ENCODE measurements around the gene PDLIM5. TPM values are rescaled to one million over a fixed set of nuclear protein-coding genes. Genes with fewer than 3 reads are reported as not detected.

Gene PDLIM5
- polyA plus RNA-seq, 1 donor (not counting 4 experiments of a cell fraction or from before 2014, with no cell fraction given) = 112 TPM

DNA sequence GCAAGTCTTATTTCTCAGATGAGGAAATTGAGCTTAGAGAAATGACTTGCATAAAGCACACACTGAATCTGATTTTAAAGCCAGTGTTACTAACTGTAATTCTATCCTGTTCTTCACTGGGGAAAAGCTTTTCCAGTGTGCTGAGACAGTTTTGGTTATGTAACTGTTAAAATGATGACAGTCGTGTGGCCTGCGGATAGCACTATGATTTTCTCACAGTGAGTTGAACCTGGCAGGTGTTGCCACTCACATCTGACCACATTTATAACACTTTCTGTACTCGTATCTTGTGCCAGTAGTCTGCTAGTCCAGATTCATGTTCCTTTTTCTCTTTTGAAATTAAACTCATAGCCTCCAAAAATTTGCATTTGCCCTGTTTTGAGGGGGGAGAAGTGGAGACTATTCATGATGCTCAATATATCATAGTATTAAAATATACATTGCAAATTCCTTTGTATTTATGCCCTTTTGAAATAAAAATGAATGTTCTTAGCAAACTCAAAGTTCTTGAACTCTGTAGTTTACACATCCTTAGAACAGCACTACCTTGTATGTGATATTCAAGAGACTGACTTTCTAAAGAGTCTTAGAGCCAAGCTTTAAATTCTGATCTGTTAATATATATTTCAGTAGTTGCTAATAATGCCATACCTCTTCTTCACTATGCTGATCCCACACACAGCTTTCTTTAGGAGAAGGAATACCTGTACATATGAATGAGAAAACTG lies 132.3 kb downstream of the PDLIM5 start:
- H3K9ac ChIP-seq (ENCODE audit: control insufficient read depth, extremely low read depth, insufficient read depth, low read length) = no peak overlapping the region
- H3K36me3 ChIP-seq (ENCODE audit: control insufficient read depth in 2 of 2, extremely low read depth in 1 of 2, insufficient read depth in 2 of 2, low read length in 2 of 2) = peaks cover 5 to 15% of the 10 kb centered on the region in 2 experiments
- H3K9me3 ChIP-seq (ENCODE audit: control insufficient read depth, low read depth, low read length) = no peaks in the 10 kb centered on the region
- TF ChIP-seq, protein P1, sequence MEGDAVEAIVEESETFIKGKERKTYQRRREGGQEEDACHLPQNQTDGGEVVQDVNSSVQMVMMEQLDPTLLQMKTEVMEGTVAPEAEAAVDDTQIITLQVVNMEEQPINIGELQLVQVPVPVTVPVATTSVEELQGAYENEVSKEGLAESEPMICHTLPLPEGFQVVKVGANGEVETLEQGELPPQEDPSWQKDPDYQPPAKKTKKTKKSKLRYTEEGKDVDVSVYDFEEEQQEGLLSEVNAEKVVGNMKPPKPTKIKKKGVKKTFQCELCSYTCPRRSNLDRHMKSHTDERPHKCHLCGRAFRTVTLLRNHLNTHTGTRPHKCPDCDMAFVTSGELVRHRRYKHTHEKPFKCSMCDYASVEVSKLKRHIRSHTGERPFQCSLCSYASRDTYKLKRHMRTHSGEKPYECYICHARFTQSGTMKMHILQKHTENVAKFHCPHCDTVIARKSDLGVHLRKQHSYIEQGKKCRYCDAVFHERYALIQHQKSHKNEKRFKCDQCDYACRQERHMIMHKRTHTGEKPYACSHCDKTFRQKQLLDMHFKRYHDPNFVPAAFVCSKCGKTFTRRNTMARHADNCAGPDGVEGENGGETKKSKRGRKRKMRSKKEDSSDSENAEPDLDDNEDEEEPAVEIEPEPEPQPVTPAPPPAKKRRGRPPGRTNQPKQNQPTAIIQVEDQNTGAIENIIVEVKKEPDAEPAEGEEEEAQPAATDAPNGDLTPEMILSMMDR (optimal IDR thresholded peaks at IDR 0.05 in 1 of 3, IDR thresholded peaks at IDR 0.05 in 1 of 3, conservative IDR thresholded peaks at IDR 0.05 in 1 of 3; ENCODE audit: extremely low read depth in 1 of 3, insufficient read depth in 2 of 3, low read length in 3 of 3) = no peak
- TF ChIP-seq EZH2 (IDR thresholded peaks at IDR 0.05; ENCODE audit: low read length) = no peak
- FAIRE-seq = no peak
- no peaks in the 10 kb centered on the region for H3K79me2 ChIP-seq (ENCODE audit: control insufficient read depth, insufficient read depth, low read length)
- no peaks in the 10 kb centered on the region for H3K9me1 ChIP-seq (ENCODE audit: control insufficient read depth, extremely low read depth, insufficient read depth, low read length)
- no peak overlapping the region for H3K4me2 ChIP-seq (ENCODE audit: control insufficient read depth, extremely low read depth, insufficient read depth, low read depth, low read length)
- H3K27ac ChIP-seq (ENCODE audit: control insufficient read depth, insufficient read depth, low read length) = no peak overlapping the region
- H3K4me3 ChIP-seq (ENCODE audit: control insufficient read depth in 2 of 3, extremely low read depth in 1 of 3, insufficient read depth in 2 of 3, low read depth in 1 of 3, low read length in 3 of 3) = no peak overlapping the region
- no peaks in the 10 kb centered on the region for H3K4me1 ChIP-seq (ENCODE audit: control insufficient read depth, extremely low read depth, insufficient read depth, low read length)
- H4K20me1 ChIP-seq (ENCODE audit: control insufficient read depth, extremely low read depth, insufficient read depth, low read length) = no peaks in the 10 kb centered on the region
- no peaks in the 10 kb centered on the region for H3K27me3 ChIP-seq (ENCODE audit: control insufficient read depth, extremely low read depth, insufficient read depth, low read length)
- H2AFZ ChIP-seq (ENCODE audit: control insufficient read depth, low read length) = no peak overlapping the region
- dilution Hi-C loops (cut with MboI; ENCODE audit: extremely low pct_ligation_motif_present, low sequenced_read_pairs) = no loop called here
- no peak for DNase-seq (ENCODE audit: low read depth, low spot score)

DNA sequence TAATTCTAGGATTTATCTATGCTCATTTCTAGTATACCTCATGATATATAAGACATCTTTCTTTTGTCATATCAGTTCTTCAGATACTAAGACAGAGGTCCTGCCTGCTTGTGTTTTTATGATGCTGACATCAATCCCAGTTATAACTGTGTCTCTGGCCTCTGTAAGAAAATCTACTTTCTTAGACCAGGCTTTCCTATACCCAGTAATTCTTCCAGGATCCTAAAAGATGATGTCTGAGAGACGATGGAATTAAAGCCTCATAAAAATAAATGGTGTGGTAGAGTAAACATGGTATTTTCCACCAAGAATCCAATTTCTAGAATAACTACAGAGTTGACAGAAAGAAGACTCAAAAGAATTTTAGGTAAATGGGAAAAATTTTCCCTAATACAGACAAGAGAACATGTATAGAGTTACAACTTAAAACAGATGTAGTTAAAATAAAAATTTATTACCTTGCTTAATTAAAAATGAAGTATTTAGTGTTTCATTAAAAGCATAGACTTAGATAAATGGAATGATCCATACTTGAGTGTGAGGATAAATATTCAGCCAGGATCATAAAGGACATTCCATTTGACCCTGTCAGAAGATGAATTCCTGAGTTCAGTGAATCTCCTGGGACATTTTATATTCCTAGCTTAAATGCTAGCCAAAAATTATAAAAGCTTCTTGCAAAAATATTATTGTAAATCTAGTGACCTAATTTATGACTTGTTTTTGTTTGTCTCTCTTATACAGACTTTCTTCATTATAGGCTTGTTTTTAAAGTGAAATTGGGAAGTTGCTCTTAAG lies 137.4 kb downstream of the PDLIM5 start:
- TF ChIP-seq, protein P1 (optimal IDR thresholded peaks at IDR 0.05 in 1 of 3, IDR thresholded peaks at IDR 0.05 in 1 of 3, conservative IDR thresholded peaks at IDR 0.05 in 1 of 3; ENCODE audit: extremely low read depth in 1 of 3, insufficient read depth in 2 of 3, low read length in 3 of 3) = no peak
- TF ChIP-seq EZH2 (IDR thresholded peaks at IDR 0.05; ENCODE audit: low read length) = no peak
- Histone ChIP-seq H4K20me1 (ENCODE audit: control insufficient read depth, extremely low read depth, insufficient read depth, low read length) (no peaks in the 10 kb centered on the region), H3K4me2 (ENCODE audit: control insufficient read depth, extremely low read depth, insufficient read depth, low read depth, low read length) (no peak overlapping the region), H3K9me3 (ENCODE audit: control insufficient read depth, low read depth, low read length) (no peaks in the 10 kb centered on the region), H2AFZ (ENCODE audit: control insufficient read depth, low read length) (no peak overlapping the region), H3K4me1 (ENCODE audit: control insufficient read depth, extremely low read depth, insufficient read depth, low read length) (no peaks in the 10 kb centered on the region), H3K27ac (ENCODE audit: control insufficient read depth, insufficient read depth, low read length) (no peak overlapping the region), H3K9ac (ENCODE audit: control insufficient read depth, extremely low read depth, insufficient read depth, low read length) (no peak overlapping the region), H3K36me3 (ENCODE audit: control insufficient read depth in 2 of 2, extremely low read depth in 1 of 2, insufficient read depth in 2 of 2, low read length in 2 of 2) (peaks cover 10 to 23% of the 10 kb centered on the region in 2 experiments), H3K9me1 (ENCODE audit: control insufficient read depth, extremely low read depth, insufficient read depth, low read length) (no peaks in the 10 kb centered on the region), H3K27me3 (ENCODE audit: control insufficient read depth, extremely low read depth, insufficient read depth, low read length) (no peaks in the 10 kb centered on the region), H3K4me3 (ENCODE audit: control insufficient read depth in 2 of 3, extremely low read depth in 1 of 3, insufficient read depth in 2 of 3, low read depth in 1 of 3, low read length in 3 of 3) (no peak overlapping the region), H3K79me2 (ENCODE audit: control insufficient read depth, insufficient read depth, low read length) (no peaks in the 10 kb centered on the region)
- dilution Hi-C loops (cut with MboI; ENCODE audit: extremely low pct_ligation_motif_present, low sequenced_read_pairs) = no loop called here
- no peak for FAIRE-seq
- DNase-seq (ENCODE audit: low read depth, low spot score) = no peak
